Mesenchymal stem cell (in vitro differentiated cells and primary cell): Measurements from ENCODE around the gene NIPAL3.

ENCODE experiments used
- DNase-seq: peaks from one replicate; pipeline ENCODE4 v3.0.0-alpha.2; 2013
- H2AFZ ChIP-seq: one replicate; pipeline ENCODE4 v1.6.1; 2013; ENCODE audit warnings: low read depth, mild to moderate bottlenecking, control low read depth, inconsistent platforms, low read length, moderate library complexity
- H2AK5ac ChIP-seq: 2 replicates; pipeline ENCODE4 v1.6.1; 2013; ENCODE audit warnings: low read length, moderate library complexity, mild to moderate bottlenecking, inconsistent platforms; ENCODE audit not compliant: severe bottlenecking
- H2BK120ac ChIP-seq: one replicate; pipeline ENCODE4 v1.6.1; 2013; ENCODE audit warnings: low read depth, mild to moderate bottlenecking, inconsistent platforms, low read length, moderate library complexity
- H2BK12ac ChIP-seq, 2 experiments: one replicate each; pipeline ENCODE4 v1.6.1; 2013; ENCODE audit warnings: inconsistent platforms in 2 of 2, low read length in 2 of 2, mild to moderate bottlenecking in 2 of 2, moderate library complexity in 2 of 2, control low read depth in 1 of 2
- H2BK15ac ChIP-seq: one replicate; pipeline ENCODE4 v1.6.1; 2013; ENCODE audit warnings: mild to moderate bottlenecking, low read depth, inconsistent platforms; ENCODE audit not compliant: poor library complexity, severe bottlenecking
- H2BK5ac ChIP-seq: 2 replicates; pipeline ENCODE4 v1.6.1; 2013; ENCODE audit warnings: low read depth, mild to moderate bottlenecking, low read length, control low read depth, inconsistent platforms; ENCODE audit not compliant: poor library complexity, severe bottlenecking
- H3K14ac ChIP-seq, 2 experiments: one replicate each; pipeline ENCODE4 v1.6.1; 2013; ENCODE audit warnings: inconsistent platforms in 2 of 2, low read length in 2 of 2, control low read depth in 1 of 2, mild to moderate bottlenecking in 1 of 2, moderate library complexity in 1 of 2
- H3K18ac ChIP-seq, 2 experiments: one replicate each; pipeline ENCODE4 v1.6.1; 2013; ENCODE audit warnings: inconsistent platforms in 2 of 2, low read length in 2 of 2, control low read depth in 1 of 2, low read depth in 1 of 2, mild to moderate bottlenecking in 1 of 2
- H3K23ac ChIP-seq, 2 experiments: one replicate each; pipeline ENCODE4 v1.6.1; 2013; ENCODE audit warnings: inconsistent platforms in 2 of 2, low read length in 2 of 2, mild to moderate bottlenecking in 2 of 2, moderate library complexity in 2 of 2, control low read depth in 1 of 2
- H3K27ac ChIP-seq: 2 replicates; pipeline ENCODE4 v1.5.1; 2013; ENCODE audit warnings: mild to moderate bottlenecking, moderate library complexity, low read length, control low read depth, inconsistent platforms; ENCODE audit not compliant: poor library complexity, severe bottlenecking
- H3K27me3 ChIP-seq, 2 experiments: 2 replicates each; pipeline versions ENCODE4 v1.6.1 to v1.7.0; 2013; ENCODE audit warnings: low read length in 2 of 2, mild to moderate bottlenecking in 2 of 2, moderate library complexity in 2 of 2, control low read depth in 1 of 2, inconsistent platforms in 1 of 2; ENCODE audit not compliant: control insufficient read depth in 1 of 2, insufficient read depth in 1 of 2
- H3K36me3 ChIP-seq, 2 experiments: 2 replicates each; pipeline versions ENCODE4 v1.6.1 to v1.7.0; 2013; ENCODE audit warnings: low read length in 2 of 2, control low read depth in 1 of 2, inconsistent platforms in 1 of 2, low read depth in 1 of 2, mild to moderate bottlenecking in 1 of 2; ENCODE audit not compliant: insufficient read depth in 2 of 2, control insufficient read depth in 1 of 2
- H3K4ac ChIP-seq, 2 experiments: one replicate each; pipeline ENCODE4 v1.6.1; 2013; ENCODE audit warnings: inconsistent platforms in 2 of 2, low read length in 2 of 2, mild to moderate bottlenecking in 2 of 2, moderate library complexity in 2 of 2, control low read depth in 1 of 2, low read depth in 1 of 2
- H3K4me1 ChIP-seq: 2 replicates; pipeline ENCODE4 v1.6.1; 2013; ENCODE audit warnings: low read depth, low read length, control low read depth; ENCODE audit not compliant: control insufficient read depth, insufficient read depth
- H3K4me2 ChIP-seq: 2 replicates; pipeline ENCODE4 v1.6.1; 2013; ENCODE audit warnings: low read length, mild to moderate bottlenecking, inconsistent platforms; ENCODE audit not compliant: poor library complexity, severe bottlenecking
- H3K4me3 ChIP-seq, 2 experiments: 2 replicates each; pipeline versions ENCODE4 v1.5.1 to v1.7.0; 2013; ENCODE audit warnings: low read length in 2 of 2, mild to moderate bottlenecking in 2 of 2, control low read depth in 1 of 2, low read depth in 1 of 2; ENCODE audit not compliant: insufficient read depth in 1 of 2
- H3K79me1 ChIP-seq: replicated peaks from 2 replicates; pipeline ENCODE4 v1.6.1; 2013; ENCODE audit warnings: mild to moderate bottlenecking, control low read depth, low read length, inconsistent platforms; ENCODE audit not compliant: poor library complexity, severe bottlenecking
- H3K9ac ChIP-seq: 2 replicates; pipeline ENCODE4 v1.7.0; 2013; ENCODE audit warnings: mild to moderate bottlenecking, low read length, moderate library complexity
- H3K9me3 ChIP-seq: 2 replicates; pipeline ENCODE4 v1.7.0; 2013; ENCODE audit warnings: mild to moderate bottlenecking, low read length; ENCODE audit not compliant: control insufficient read depth
- H4K8ac ChIP-seq: one replicate; pipeline ENCODE4 v1.6.1; 2013; ENCODE audit warnings: inconsistent platforms, mild to moderate bottlenecking, low read length, moderate library complexity
- H4K91ac ChIP-seq: one replicate; pipeline ENCODE4 v1.6.1; 2013; ENCODE audit warnings: mild to moderate bottlenecking, low read length, inconsistent platforms
- WGBS: methylation state at CpG from one replicate; pipeline ENCODE4 v1.1.7; 2013; ENCODE audit warnings: mixed read lengths; 5-methylcytosine and 5-hydroxymethylcytosine counted together

NIPAL3 gene

DNA sequence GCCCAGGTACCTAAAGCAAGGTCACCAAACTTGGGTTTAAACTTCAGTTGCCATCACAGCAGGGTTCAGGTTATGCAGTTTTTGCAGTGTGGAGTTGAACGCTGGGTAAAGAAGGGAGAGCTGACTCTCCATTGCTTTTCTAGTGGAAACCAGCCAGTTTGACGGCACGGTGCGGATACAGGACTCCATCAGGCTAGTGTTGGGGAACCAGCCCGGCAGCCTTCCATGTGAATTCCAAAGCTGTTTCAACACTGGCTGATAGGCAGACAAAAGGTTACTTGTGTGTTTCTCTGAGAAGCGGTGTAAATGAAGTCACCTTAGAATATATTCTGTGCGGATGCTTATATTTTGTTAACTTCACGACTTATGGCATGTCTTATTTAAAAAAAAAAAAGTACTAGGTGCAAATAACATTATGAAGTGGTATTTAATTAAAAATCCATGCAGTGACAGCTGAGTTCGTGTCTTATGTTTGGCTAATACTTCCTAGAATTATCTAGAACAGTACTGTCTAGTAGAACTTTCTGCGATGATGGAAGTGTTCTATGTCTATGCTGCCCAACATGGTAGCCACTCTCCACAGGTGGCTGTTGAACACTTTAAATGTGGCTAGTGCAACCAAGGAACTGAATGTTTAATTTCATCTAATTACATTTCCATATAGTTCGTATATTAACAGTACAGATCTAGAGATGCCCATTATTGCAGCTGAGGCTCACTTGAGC is 57.1 kb downstream of the NIPAL3 start:
- Histone ChIP-seq H2BK5ac (no peak overlapping the region), H3K79me1 (no peaks in the 10 kb centered on the region), H4K91ac (no peak overlapping the region), H3K18ac (no peak overlapping the region), H3K23ac (no peak overlapping the region), H3K4me2 (no peak overlapping the region), H2BK120ac (no peak overlapping the region), H2BK15ac (no peak overlapping the region), H3K9me3 (no peaks in the 10 kb centered on the region), H4K8ac (no peak overlapping the region), H3K4ac (no peak overlapping the region), H2AFZ (no peak overlapping the region), H3K27me3 (peaks cover 0 to 44% of the 10 kb centered on the region in 2 experiments), H2AK5ac (no peak overlapping the region), H3K14ac (no peak overlapping the region), H3K4me1 (no peaks in the 10 kb centered on the region), H2BK12ac (no peak overlapping the region), H3K36me3 (peaks cover 0 to 13% of the 10 kb centered on the region in 2 experiments), H3K4me3 (no peak overlapping the region), H3K27ac (no peak overlapping the region), H3K9ac (no peak overlapping the region)
- 92% methylated on average over 11 of the region's 11 CpGs for WGBS
- DNase-seq: no peak

DNA sequence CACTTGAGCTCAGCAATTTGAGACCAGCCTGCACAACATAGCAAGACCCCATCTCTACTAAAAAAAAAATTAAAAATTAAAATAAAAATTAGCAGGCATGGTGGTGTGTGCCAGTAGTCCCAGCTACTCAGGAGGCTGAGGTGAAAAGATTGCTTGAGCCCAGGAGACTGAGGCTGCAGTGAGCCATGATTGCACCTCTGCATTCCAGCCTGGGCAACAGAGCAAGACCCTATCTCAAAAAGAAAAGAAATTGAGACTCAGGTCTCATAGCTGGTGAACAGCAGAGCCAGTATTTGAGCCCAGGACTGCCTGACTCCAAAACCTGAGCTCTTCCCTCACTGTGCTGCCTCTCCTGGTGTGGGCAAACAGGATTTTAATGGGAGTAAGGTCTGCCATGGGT is 58.6 kb downstream of the NIPAL3 start:
- Histone ChIP-seq H4K91ac (no peak overlapping the region), H3K23ac (no peak overlapping the region), H3K4me2 (no peak overlapping the region), H2BK5ac (no peak overlapping the region), H3K4me3 (no peak overlapping the region), H2BK15ac (no peak overlapping the region), H3K9ac (no peak overlapping the region), H2AK5ac (no peak overlapping the region), H3K4ac (no peak overlapping the region), H3K27me3 (peaks cover 0 to 32% of the 10 kb centered on the region in 2 experiments), H3K4me1 (no peaks in the 10 kb centered on the region), H3K27ac (no peak overlapping the region), H2AFZ (no peak overlapping the region), H3K14ac (no peak overlapping the region), H2BK120ac (no peak overlapping the region), H3K79me1 (no peaks in the 10 kb centered on the region), H4K8ac (no peak overlapping the region), H3K9me3 (no peaks in the 10 kb centered on the region), H3K18ac (no peak overlapping the region), H3K36me3 (peaks cover 0 to 4% of the 10 kb centered on the region in 2 experiments), H2BK12ac (no peak overlapping the region)
- no peak for DNase-seq

DNA sequence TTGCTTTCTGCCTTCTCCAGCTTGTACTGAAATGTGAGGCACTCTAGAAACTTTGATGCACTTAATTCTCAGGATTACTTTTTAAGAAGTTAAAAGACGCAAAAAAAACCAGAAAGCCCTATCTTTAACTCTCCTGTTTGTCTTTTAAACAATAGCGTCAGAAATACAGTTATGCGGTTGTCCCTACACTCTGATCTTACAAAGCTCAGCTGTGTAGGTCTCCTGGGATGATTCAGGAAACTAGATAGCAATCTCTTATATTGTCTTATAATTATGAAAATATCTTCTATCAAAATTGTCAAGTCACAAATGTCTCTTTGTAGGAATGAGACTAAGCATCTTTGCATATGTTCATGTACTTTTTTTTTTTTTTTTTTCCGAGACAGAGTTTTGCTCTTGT is 60.1 kb downstream of the NIPAL3 start:
- H3K36me3 ChIP-seq: no peaks in the 10 kb centered on the region
- no peak overlapping the region for H2BK120ac ChIP-seq
- H3K18ac ChIP-seq: no peak overlapping the region
- no peak overlapping the region for H2AFZ ChIP-seq
- H3K4me1 ChIP-seq: no peaks in the 10 kb centered on the region
- H3K4me3 ChIP-seq: no peak overlapping the region
- no peaks in the 10 kb centered on the region for H3K79me1 ChIP-seq
- no peak for DNase-seq
- 98% methylated on average over 3 of the region's 4 CpGs for WGBS
- no peak overlapping the region for H2BK15ac ChIP-seq
- H3K27ac ChIP-seq: no peak overlapping the region
- H4K8ac ChIP-seq: no peak overlapping the region
- H3K9me3 ChIP-seq: no peaks in the 10 kb centered on the region
- H4K91ac ChIP-seq: no peak overlapping the region
- peaks cover 0 to 17% of the 10 kb centered on the region in 2 experiments for H3K27me3 ChIP-seq
- H2BK12ac ChIP-seq: no peak overlapping the region
- H3K14ac ChIP-seq: no peak overlapping the region
- H3K23ac ChIP-seq: no peak overlapping the region
- no peak overlapping the region for H2BK5ac ChIP-seq
- no peak overlapping the region for H2AK5ac ChIP-seq
- no peak overlapping the region for H3K4me2 ChIP-seq
- H3K9ac ChIP-seq: no peak overlapping the region
- H3K4ac ChIP-seq: no peak overlapping the region

DNA sequence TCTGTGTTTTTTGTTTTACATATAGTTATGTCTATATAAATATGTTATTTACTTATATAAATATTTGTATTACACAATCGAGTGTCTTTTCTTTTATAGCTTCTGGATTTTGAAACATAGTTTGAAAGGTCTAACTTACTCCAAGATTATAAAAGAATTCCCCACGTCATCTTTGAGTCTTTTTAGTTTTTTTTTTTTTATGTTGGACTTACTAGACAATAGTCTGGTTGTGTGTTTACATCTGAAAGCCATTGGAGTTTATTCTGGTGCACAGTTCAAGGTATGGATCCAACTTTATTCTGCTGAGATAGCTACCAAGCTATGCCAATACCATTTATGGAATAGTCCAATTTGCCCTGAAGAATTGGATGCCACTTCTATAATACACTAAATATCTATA is 61.0 kb downstream of the NIPAL3 start:
- no peaks in the 10 kb centered on the region for H3K9me3 ChIP-seq
- no peak overlapping the region for H3K4me3 ChIP-seq
- no peak overlapping the region for H3K4ac ChIP-seq
- no peak overlapping the region for H3K18ac ChIP-seq
- no peak overlapping the region for H4K8ac ChIP-seq
- H3K27me3 ChIP-seq: peaks cover 0 to 11% of the 10 kb centered on the region in 2 experiments
- no peak overlapping the region for H2BK15ac ChIP-seq
- no peak overlapping the region for H2AFZ ChIP-seq
- no peak overlapping the region for H2BK5ac ChIP-seq
- no peak overlapping the region for H3K4me2 ChIP-seq
- no peak overlapping the region for H3K23ac ChIP-seq
- H2BK120ac ChIP-seq: no peak overlapping the region
- H2BK12ac ChIP-seq: no peak overlapping the region
- H3K14ac ChIP-seq: no peak overlapping the region
- no peak overlapping the region for H2AK5ac ChIP-seq
- no peaks in the 10 kb centered on the region for H3K4me1 ChIP-seq
- no peaks in the 10 kb centered on the region for H3K36me3 ChIP-seq
- WGBS: 60% methylated on average over 1 of the region's 2 CpGs
- no peak overlapping the region for H3K9ac ChIP-seq
- H3K79me1 ChIP-seq: no peaks in the 10 kb centered on the region
- H4K91ac ChIP-seq: no peak overlapping the region
- no peak overlapping the region for H3K27ac ChIP-seq
- DNase-seq: no peak
